ENCODE data around the gene NEURL4.
"Not testable (repeated sequence)": the region's sequence is repeated elsewhere in the genome, so short reads cannot be mapped to it uniquely, and the experiment has no call there.

The NEURL4 gene

GRCh38 chr17:7367083-7367482 lies 37.9 kb upstream of the NEURL4 start:
- Mint-ChIP-seq H3K36me3 (ENCODE audit: low read depth) (no peaks in the 10 kb centered on the region), H3K4me1 (no peaks in the 10 kb centered on the region), H3K4me3 (no peak overlapping the region), H3K27ac (no peak overlapping the region), H3K27me3 (ENCODE audit: low read depth, poor library complexity) (peaks cover 30% of the 10 kb centered on the region), H3K9me3 (no peaks in the 10 kb centered on the region)
- no peak for TF ChIP-seq CTCF (IDR thresholded peaks at IDR 0.05)
- no peak for DNase-seq

GRCh38 chr17:7365963-7366362 lies 36.8 kb upstream of the NEURL4 start:
- not testable (repeated sequence) for H3K36me3 Mint-ChIP-seq (ENCODE audit: low read depth); H3K4me1 Mint-ChIP-seq; H3K27ac Mint-ChIP-seq; DNase-seq; H3K9me3 Mint-ChIP-seq; H3K4me3 Mint-ChIP-seq
- H3K27me3 Mint-ChIP-seq (ENCODE audit: low read depth, poor library complexity) = peaks cover 31% of the 10 kb centered on the region

GRCh38 chr17:7363311-7363710 lies 34.2 kb upstream of the NEURL4 start:
- no peaks in the 10 kb centered on the region for H3K9me3 Mint-ChIP-seq
- no peaks in the 10 kb centered on the region for H3K4me1 Mint-ChIP-seq
- H3K27me3 Mint-ChIP-seq (ENCODE audit: low read depth, poor library complexity) = peaks cover 18% of the 10 kb centered on the region
- H3K4me3 Mint-ChIP-seq = no peak overlapping the region
- H3K36me3 Mint-ChIP-seq (ENCODE audit: low read depth) = no peaks in the 10 kb centered on the region
- TF ChIP-seq CTCF (IDR thresholded peaks at IDR 0.05) = no peak
- DNase-seq = no peak
- H3K27ac Mint-ChIP-seq = no peak overlapping the region

- no peaks in the 10 kb centered on the region for H3K4me1 Mint-ChIP-seq
- H3K27me3 Mint-ChIP-seq (ENCODE audit: low read depth, poor library complexity) = peaks cover 14% of the 10 kb centered on the region
- H3K4me3 Mint-ChIP-seq = no peak overlapping the region
- TF ChIP-seq CTCF (IDR thresholded peaks at IDR 0.05) = no peak
- H3K9me3 Mint-ChIP-seq = no peaks in the 10 kb centered on the region
- no peak overlapping the region for H3K27ac Mint-ChIP-seq
- no peak for DNase-seq
- H3K36me3 Mint-ChIP-seq (ENCODE audit: low read depth) = no peaks in the 10 kb centered on the region
Observed at GRCh38 chr17:7361906-7362305, 32.8 kb upstream of the NEURL4 start.

- Mint-ChIP-seq H3K9me3 (no peaks in the 10 kb centered on the region), H3K4me1 (peaks cover 22% of the 10 kb centered on the region), H3K36me3 (ENCODE audit: low read depth) (no peaks in the 10 kb centered on the region), H3K4me3 (no peak overlapping the region), H3K27me3 (ENCODE audit: low read depth, poor library complexity) (peaks cover 16% of the 10 kb centered on the region), H3K27ac (no peak overlapping the region)
- no peak for DNase-seq
- TF ChIP-seq CTCF (IDR thresholded peaks at IDR 0.05) = no peak
Observed at GRCh38 chr17:7357381-7357780, 28.2 kb upstream of the NEURL4 start.

- Mint-ChIP-seq H3K4me1 (peaks cover 25% of the 10 kb centered on the region), H3K27me3 (ENCODE audit: low read depth, poor library complexity) (peaks cover 12% of the 10 kb centered on the region), H3K9me3 (no peaks in the 10 kb centered on the region), H3K27ac (no peak overlapping the region), H3K4me3 (no peak overlapping the region), H3K36me3 (ENCODE audit: low read depth) (no peaks in the 10 kb centered on the region)
- TF ChIP-seq CTCF (IDR thresholded peaks at IDR 0.05) = no peak
- no peak for DNase-seq
Observed at GRCh38 chr17:7356756-7357155, 27.6 kb upstream of the NEURL4 start.
